CD4-positive, alpha-beta T cell treated with Interleukin-17A for 4 hours (primary cell): Measurements from ENCODE around the gene BCL11A.

Experiments used
- DNase-seq: peaks from one replicate; pipeline ENCODE4 v3.0.0-alpha.2; 2020; ENCODE audit warnings: mixed read lengths

BCL11A gene

GRCh38 chr2:60553495-60554073 lies at the start of gene BCL11A:
TSS of gene BCL11A (minus strand) at chr2:60553654. CDS start at chr2:60553270, 384 bp downstream.
- DNase-seq: no peak

DNA sequence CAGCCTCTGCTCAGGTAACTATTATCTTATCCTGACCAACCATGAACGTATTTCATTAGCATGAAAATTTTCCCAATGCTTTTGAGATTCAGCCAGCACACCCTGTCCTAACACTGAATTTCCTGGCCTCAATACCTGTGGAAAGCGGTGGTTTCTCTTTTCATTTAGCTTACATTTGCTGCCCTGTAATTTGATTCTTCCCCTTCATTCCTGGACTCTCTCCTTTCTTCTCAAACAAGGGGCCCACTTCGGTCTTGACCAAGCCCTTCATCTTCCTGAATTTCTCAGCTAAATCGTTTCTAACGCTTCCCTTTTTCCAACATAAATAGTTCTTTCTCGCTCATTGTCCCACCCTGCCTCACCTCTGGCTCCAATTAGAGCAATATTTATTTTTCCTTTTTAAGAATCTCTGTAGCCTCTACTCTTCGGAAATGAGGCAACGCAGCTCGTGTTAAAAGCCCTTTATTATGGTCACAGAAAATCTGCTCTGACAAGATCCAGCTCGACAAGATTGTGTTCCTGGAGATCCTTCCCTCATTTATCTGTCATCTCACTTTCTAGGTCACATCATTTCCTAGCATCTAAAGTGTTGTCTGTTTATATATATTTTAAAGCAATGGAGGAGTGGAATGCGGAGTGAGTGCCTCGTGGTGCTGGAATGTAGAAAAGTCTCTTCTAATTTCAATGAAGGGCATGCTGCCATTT lies 49.5 kb upstream of the BCL11A start:
- no peak for DNase-seq

DNA sequence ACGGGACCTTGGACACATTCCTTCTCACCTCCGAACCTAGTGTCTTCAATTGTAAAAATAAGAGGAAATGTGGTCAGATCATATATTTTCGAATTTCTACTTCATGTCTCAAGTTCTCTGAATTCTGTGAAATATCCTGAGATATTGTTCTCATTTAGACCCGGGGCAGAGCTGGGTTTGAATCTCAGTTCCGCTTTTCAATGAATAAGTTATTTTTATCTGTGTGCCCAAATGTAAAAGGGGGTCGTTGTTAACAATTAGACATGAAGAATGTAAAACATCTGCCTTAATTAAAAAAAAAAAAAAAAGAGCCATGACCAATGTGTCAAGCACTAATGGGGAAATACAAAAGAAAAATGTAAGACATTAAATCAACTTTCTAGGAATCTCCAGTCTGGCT lies 48.9 kb upstream of the BCL11A start:
- no peak for DNase-seq

- no peak for DNase-seq
Measured at GRCh38 chr2:60598271-60598670, 44.8 kb upstream of the BCL11A start.

DNA sequence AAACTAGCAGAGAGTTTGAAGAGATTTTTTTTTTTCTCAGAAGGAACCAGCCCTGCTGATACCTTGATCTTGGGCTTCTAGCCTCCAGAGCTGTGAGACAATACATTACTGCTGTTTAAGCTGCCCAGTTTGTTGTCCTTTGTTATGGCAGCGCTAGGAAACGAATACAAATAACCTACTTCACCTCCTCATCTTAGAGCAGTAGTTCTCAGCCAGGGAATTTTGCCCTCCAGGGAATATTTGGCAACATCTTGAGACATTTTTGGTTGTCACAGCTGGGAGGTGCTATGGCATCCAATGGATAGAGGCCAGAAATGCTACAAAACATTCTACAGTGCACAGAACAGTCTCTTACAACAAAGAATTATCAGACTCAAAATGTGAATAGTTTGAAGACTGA lies 43.9 kb upstream of the BCL11A start:
- no peak for DNase-seq

- DNase-seq: no peak
Measured at GRCh38 chr2:60596411-60596810, 43.0 kb upstream of the BCL11A start.

GRCh38 chr2:60595953-60596352 lies 42.5 kb upstream of the BCL11A start:
- DNase-seq: no peak

GRCh38 chr2:60589104-60589503 lies 35.6 kb upstream of the BCL11A start:
- no peak for DNase-seq

DNA sequence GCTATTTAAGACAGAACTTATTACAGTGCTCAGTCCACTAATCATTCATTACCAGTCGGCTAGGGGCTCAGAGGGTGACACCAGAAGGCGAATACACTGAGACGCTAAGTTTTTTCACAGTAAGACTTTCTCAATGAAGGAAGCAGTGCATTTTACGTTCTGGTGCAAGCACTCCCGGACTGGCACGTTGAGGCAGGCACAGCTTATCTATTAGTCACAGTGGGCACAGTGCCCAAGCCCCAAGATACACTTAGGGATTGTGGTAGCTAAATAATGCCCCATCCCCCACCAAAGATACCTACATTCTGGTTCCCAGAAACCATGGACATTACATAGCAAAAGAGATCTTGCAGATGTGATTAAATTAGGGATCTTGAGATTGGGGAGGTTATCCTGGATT lies 32.6 kb upstream of the BCL11A start:
- DNase-seq: no peak

DNA sequence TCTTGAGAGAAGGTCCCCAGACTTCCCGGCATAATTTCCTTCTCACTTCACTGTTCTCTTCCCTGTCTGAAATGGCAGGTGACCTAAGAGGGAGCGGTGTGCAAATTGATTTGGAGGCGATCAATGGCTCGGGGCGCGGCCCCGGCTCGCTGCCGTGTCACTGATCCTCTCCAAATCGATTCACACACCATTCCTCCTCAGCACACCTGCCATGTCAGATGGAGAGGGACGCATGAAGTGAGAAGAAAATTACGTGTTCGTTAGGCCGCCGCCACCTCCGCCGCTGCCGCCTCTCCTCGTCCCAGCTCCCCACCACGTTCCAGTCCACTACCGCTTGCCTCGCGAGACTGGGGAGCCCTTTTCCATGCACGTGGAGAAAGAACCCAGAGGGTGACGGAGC lies 31.8 kb upstream of the BCL11A start:
- DNase-seq: no peak

- no peak for DNase-seq
Measured at GRCh38 chr2:60583604-60584003, 30.1 kb upstream of the BCL11A start.

GRCh38 chr2:60581433-60582282 lies 28.2 kb upstream of the BCL11A start:
- peak; percentile 62 for DNase-seq

DNA sequence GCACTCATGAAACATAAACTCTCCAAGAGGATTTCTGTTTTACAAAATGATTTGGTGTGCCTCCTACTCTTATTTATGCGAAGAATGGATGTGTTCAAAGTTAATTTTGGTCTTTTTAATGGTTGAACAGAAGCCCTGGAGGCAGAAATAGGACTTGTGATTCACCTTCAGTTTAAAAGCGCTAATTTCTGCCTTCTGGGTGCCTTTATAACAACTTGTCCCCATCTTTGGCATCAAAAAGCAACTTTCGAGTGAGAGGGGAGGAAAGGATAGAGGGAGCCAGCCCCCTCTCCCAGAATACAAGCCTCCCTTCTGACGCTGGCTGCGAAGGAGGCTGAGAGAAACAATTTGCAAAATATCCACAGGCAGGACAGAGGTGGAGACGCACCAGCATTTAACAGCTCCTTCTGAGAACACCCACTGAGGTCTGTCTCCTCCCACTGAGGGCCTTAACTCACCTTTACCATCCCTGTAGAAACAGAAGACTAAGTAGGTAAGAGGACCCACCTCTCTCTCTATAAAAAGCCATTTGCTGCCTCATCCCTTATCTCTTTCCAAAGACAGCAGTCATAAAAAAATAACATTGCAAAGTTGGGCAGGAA lies 24.3 kb upstream of the BCL11A start:
- DNase-seq: no peak

DNA sequence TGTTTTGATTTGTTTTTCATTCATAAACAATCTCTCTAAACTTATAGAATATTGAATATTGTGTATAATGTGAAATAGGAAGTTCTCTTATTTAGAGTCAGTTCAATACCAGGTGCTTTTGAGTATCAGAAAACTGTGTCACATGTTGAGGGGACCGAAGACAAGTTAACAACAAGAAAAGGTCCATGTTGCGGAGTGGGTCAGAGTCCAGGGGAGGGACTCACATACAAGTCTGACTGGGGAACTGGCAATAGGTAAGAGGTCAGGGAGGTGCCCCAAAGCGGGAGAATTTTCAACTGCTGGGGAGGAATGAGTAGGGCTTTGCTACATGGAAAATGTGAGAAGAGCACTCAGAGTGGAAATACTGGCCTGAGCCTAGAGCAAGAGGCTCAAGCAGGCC lies 19.8 kb upstream of the BCL11A start:
- no peak for DNase-seq

DNA sequence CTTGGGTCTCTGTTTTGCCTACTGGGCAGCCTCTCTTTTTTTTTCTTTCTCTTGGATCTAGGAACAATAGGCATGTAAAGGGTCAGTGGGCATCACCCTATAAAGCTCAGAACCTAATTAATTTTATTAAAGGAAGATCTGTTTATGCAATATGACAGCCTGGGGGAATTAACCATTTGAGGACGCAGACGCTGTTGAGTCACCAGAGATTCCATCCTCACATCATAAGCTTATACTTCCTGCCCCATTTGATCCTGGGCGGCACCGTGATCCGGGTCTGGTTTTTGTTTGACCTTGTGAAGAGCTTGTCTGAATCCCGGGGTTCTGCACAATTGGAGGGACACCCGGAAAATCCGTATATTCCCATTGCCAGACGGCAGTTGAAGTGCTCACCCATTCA lies 16.8 kb upstream of the BCL11A start:
- no peak for DNase-seq

GRCh38 chr2:60569680-60570111 lies 16.2 kb upstream of the BCL11A start:
- DNase-seq: no peak

DNA sequence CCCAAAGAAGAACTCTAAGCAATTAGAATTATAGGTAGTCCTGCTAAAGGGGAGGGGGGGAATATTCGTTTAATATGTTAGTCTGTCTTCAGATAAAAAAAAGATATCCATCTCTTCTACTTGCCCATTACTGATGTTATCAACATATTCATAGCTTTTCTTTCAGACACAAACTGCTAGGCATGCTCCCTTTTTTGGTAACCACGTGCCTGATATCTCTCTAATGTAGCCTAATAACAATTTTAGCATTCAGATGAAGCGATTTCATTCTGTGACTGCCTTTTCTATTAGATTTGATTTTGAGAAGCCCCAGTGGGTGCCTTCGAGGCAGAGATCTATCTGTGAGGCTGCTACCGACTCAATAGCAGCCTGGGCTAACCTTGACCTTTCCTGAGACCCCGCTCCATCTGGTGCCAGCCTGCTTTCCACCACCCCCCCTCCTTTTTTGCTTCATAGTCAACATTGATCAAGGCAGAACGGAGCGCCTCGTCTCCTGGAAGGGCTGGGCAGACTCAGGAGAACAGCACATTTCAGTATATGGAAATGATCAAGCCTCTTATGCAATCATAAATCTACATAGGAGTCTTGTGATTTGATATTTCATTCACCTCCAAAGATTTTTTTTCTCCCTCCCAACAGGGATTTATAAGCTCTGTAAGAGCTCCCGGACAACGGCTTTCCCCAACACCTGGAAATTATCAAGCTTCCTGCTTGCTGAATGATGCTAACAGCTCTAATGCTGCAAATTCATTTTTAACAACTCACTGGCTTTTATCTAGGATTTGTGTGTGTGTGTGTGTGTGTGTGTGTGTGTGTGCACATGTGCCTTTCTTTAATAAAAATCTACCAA lies 14.7 kb upstream of the BCL11A start:
- DNase-seq: no peak

DNA sequence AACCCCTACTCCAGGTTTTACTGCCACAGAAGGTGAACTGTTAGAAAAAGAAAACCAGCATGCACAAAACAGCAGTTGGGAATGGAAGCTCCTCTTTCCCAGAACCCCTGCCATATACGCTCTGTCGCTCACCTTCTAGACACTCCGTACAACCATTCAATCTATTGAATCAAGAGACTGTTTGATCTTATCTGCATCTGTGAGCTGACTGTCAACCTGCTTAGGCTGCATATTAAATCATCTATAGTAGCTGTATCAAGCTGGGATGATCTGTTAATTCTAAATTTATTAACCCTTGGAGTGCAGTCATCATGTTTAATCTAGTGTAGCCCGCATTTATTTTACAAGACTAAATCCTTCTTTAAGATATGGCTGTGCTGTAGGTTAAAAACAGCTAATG lies 13.6 kb upstream of the BCL11A start:
- DNase-seq: no peak

DNA sequence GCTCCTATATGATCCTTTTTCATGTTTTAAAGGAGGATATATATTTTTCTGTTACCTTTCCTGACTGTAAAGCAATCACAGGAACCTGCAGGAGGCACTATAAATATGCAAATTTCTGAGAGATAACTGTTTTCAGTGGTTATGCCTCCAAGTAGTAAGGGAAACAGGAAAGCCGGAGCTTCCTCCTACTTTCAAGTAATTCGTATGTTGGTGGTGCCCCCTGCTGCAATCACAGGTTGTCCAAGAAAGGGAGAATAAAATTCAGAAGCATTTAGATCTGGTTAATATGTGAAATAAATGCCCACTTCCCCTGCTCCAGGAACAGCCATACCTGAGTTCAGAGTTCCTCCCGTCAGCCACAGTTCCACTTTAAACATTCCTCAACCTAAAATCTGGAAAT lies 12.0 kb upstream of the BCL11A start:
- DNase-seq: no peak

DNA sequence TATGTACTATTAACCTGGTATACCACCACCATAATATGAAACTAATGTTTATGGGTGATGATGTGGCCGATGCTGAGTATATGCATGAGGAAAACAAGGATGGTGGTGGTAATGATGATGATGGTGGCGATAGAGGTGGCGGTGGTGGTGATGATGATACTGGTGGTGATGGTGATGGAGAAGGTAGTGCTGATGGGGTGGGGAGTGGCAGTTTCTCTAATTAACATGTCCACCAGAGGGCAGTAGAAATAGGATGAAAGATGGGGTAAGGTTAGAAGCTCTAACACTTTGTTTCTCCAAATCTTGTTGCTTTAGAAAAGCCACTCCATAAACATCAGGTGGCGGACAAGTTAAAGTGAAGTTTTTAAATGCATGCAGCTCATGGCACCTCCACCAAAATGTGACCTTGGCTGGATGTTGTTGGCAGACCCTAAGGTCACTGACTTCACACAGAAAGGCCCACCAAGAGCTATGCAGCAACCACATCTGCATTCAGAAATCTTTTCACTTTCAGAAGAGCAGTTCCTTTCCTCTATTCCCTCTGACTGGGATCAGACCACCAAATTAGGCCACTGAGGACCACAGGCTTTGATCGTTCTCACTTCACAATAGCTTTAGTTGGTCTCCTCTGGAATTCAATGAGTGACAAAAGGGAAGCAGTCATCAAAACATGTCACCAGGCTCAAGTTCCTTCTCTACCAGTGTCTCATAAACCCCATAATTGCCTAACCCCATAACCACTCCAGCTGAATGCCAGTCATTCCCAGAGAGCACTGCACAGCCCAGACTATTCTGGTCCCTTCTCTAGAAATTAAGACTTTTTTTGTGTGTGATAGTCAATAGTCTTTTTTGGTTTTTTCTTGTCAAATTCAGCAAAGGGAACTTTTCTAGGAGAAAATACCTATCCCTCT lies 7.5 kb upstream of the BCL11A start:
- no peak for DNase-seq

- no peak for DNase-seq
Measured at GRCh38 chr2:60559880-60560279, 6.4 kb upstream of the BCL11A start.
